GM23248 (cell line): ENCODE data around the gene HDAC10. TPM values are rescaled to one million over a fixed set of nuclear protein-coding genes. Genes with fewer than 3 reads are reported as not detected.

ENCODE experiments used
- DNase-seq: peaks from one replicate; pipeline ENCODE4 v3.0.0-alpha.2; 2015
- H2AFZ ChIP-seq: fragments of 200-600 bp; sonication (generic); 2 replicates; pipeline ENCODE4 v1.6.1; 2016; ENCODE audit warnings: antibody characterized with exemption
- H3F3A ChIP-seq: fragments of 200-600 bp; sonication (generic); 2 replicates; pipeline ENCODE4 v1.6.1; 2016; ENCODE audit warnings: mild to moderate bottlenecking, antibody characterized with exemption, mixed run types; ENCODE audit not compliant: insufficient read depth
- H3K27ac ChIP-seq: fragments of 200-600 bp; sonication (generic); 2 replicates; pipeline ENCODE4 v1.5.1; 2016; ENCODE audit warnings: mild to moderate bottlenecking
- H3K27me3 ChIP-seq: fragments of 200-600 bp; sonication (generic); replicated peaks from 2 replicates; pipeline ENCODE4 v1.6.1; 2016; ENCODE audit warnings: mild to moderate bottlenecking; ENCODE audit not compliant: insufficient read depth
- H3K36me3 ChIP-seq: fragments of 200-600 bp; sonication (generic); 2 replicates; pipeline ENCODE4 v1.6.1; 2016; ENCODE audit warnings: low read depth, mild to moderate bottlenecking
- H3K4me1 ChIP-seq: fragments of 200-600 bp; sonication (generic); 2 replicates; pipeline ENCODE4 v1.6.1; 2016; ENCODE audit warnings: mild to moderate bottlenecking; ENCODE audit not compliant: insufficient read depth
- H3K4me2 ChIP-seq: fragments of 200-600 bp; sonication (generic); one replicate; pipeline ENCODE4 v1.6.1; 2016; ENCODE audit warnings: mild to moderate bottlenecking; ENCODE audit not compliant: unreplicated experiment
- H3K4me3 ChIP-seq: fragments of 200-600 bp; sonication (generic); 2 replicates; pipeline ENCODE4 v1.5.1; 2016; ENCODE audit warnings: mild to moderate bottlenecking
- H3K79me2 ChIP-seq: fragments of 200-600 bp; sonication (generic); 2 replicates; pipeline ENCODE4 v1.6.1; 2016; ENCODE audit warnings: mild to moderate bottlenecking; ENCODE audit not compliant: insufficient read depth
- H3K9ac ChIP-seq: fragments of 200-600 bp; sonication (generic); 2 replicates; pipeline ENCODE4 v1.6.1; 2016; ENCODE audit warnings: mild to moderate bottlenecking
- H3K9me2 ChIP-seq: fragments of 200-600 bp; sonication (generic); 2 replicates; pipeline ENCODE4 v1.6.1; 2016; ENCODE audit warnings: mixed run types, mild to moderate bottlenecking, moderate library complexity; ENCODE audit not compliant: insufficient read depth
- H3K9me3 ChIP-seq: fragments of 200-600 bp; sonication (generic); one replicate; pipeline ENCODE4 v1.6.1; 2017; ENCODE audit warnings: low read depth
- H4K20me1 ChIP-seq: fragments of 200-600 bp; sonication (generic); 2 replicates; pipeline ENCODE4 v1.6.0; 2016; ENCODE audit not compliant: insufficient read depth
- EZH2 ChIP-seq: fragments of 200-600 bp; sonication (generic); IDR thresholded peaks from 2 replicates; pipeline ENCODE4 v1.6.1; 2018; ENCODE audit warnings: antibody characterized with exemption, mild to moderate bottlenecking; ENCODE audit not compliant: insufficient read depth, poor library complexity, severe bottlenecking
- EZH2phosphoT487 ChIP-seq: fragments of 200-600 bp; sonication (generic); IDR thresholded peaks from 2 replicates; pipeline ENCODE4 v1.6.1; 2018; ENCODE audit warnings: antibody characterized with exemption, moderate library complexity, mild to moderate bottlenecking, low read depth; ENCODE audit not compliant: insufficient read depth
- WGBS, 2 experiments: methylation state at CpG; one replicate each; pipeline ENCODE4 v1.1.6; 2015 to 2017; ENCODE audit warnings: low lambda C conversion rate in 2 of 2, low coverage in 1 of 2; ENCODE audit errors: missing lambda C conversion rate in 2 of 2; 5-methylcytosine and 5-hydroxymethylcytosine counted together
- in situ Hi-C: fragments of 300-500 bp; cut with MboI; formaldehyde crosslinking; loops from 2 replicates; pipeline ENCODE4 v1.15.0; 2020
- polyA plus RNA-seq: library from polyadenylated mRNA; unstranded; fragments of >200 nt; fragmentation: Nextera tagmentation; extraction: Ambion mirVana; gene quantifications from 2 replicates; pipeline ENCODE4 v1.2.1, GENCODE V29; 2016
- total RNA-seq: library from RNA; depleted of rRNA; stranded (reverse); fragments of >200 nt; shearing (Covaris generic); gene quantifications from 2 replicates; pipeline ENCODE4 v1.2.3, GENCODE V29; 2014

Gene HDAC10
- total and polyA plus RNA-seq, 2 experiments from 2014 or later = 6.6 to 16.8 TPM

GRCh38 chr22:50249341-50250248 lies 1.5 kb downstream of the HDAC10 start:
- H3K9ac ChIP-seq = peak overlapping the region; percentile 81; the same call in 1 of the 2 replicates
- H3K9me2 ChIP-seq = no peaks in the 10 kb centered on the region
- H3F3A ChIP-seq = no peaks in the 10 kb centered on the region
- no peak for TF ChIP-seq EZH2phosphoT487
- TF ChIP-seq EZH2 = no peak
- no peaks in the 10 kb centered on the region for H4K20me1 ChIP-seq
- H3K4me2 ChIP-seq = peak overlapping the region; percentile 80
- H3K27me3 ChIP-seq = no peaks in the 10 kb centered on the region
- H3K4me1 ChIP-seq = peaks cover 7% of the 10 kb centered on the region; the same call in 1 of the 2 replicates
- H3K4me3 ChIP-seq = peak overlapping the region; percentile 80
- no peak overlapping the region for H3K27ac ChIP-seq
- no peak overlapping the region for H2AFZ ChIP-seq
- in situ Hi-C loops = no loop called here
- peaks cover 40% of the 10 kb centered on the region for H3K79me2 ChIP-seq
- no peaks in the 10 kb centered on the region for H3K9me3 ChIP-seq
- no peaks in the 10 kb centered on the region for H3K36me3 ChIP-seq
- 80 to 81% methylated on average over 29 to 32 of the region's 32 CpGs for WGBS, 2 experiments
- DNase-seq = no peak

- Histone ChIP-seq H3F3A (no peaks in the 10 kb centered on the region), H3K4me2 (no peak overlapping the region), H3K4me1 (peaks cover 7% of the 10 kb centered on the region; the same call in 1 of the 2 replicates), H2AFZ (no peak overlapping the region), H3K9ac (no peak overlapping the region), H4K20me1 (no peaks in the 10 kb centered on the region), H3K4me3 (no peak overlapping the region), H3K79me2 (peaks cover 51% of the 10 kb centered on the region), H3K27ac (no peak overlapping the region), H3K9me2 (no peaks in the 10 kb centered on the region), H3K9me3 (no peaks in the 10 kb centered on the region), H3K36me3 (no peaks in the 10 kb centered on the region), H3K27me3 (no peaks in the 10 kb centered on the region)
- no peak for DNase-seq
- 87 to 89% methylated on average over 22 to 28 of the region's 29 CpGs for WGBS, 2 experiments
- in situ Hi-C loops = no loop called here
- TF ChIP-seq EZH2phosphoT487 (no peak), EZH2 (no peak)
These were observed 2.6 kb downstream of the HDAC10 start for GRCh38 chr22:50248196-50249081.

- no peaks in the 10 kb centered on the region for H3K9me2 ChIP-seq
- H3K79me2 ChIP-seq = peaks cover 58% of the 10 kb centered on the region
- H3K9me3 ChIP-seq = no peaks in the 10 kb centered on the region
- 71 to 76% methylated on average over 16 of the region's 16 CpGs for WGBS, 2 experiments
- H3K4me1 ChIP-seq = peaks cover 7% of the 10 kb centered on the region; the same call in 1 of the 2 replicates
- no peak overlapping the region for H3K27ac ChIP-seq
- no peak overlapping the region for H3K9ac ChIP-seq
- H3K4me2 ChIP-seq = no peak overlapping the region
- no peak overlapping the region for H3K4me3 ChIP-seq
- H2AFZ ChIP-seq = no peak overlapping the region
- TF ChIP-seq EZH2 (no peak), EZH2phosphoT487 (no peak)
- no peaks in the 10 kb centered on the region for H4K20me1 ChIP-seq
- H3K36me3 ChIP-seq = no peaks in the 10 kb centered on the region
- DNase-seq = peak; percentile 48
- no peaks in the 10 kb centered on the region for H3K27me3 ChIP-seq
- in situ Hi-C loops = no loop called here
- H3F3A ChIP-seq = no peaks in the 10 kb centered on the region
These were observed 3.3 kb downstream of the HDAC10 start for GRCh38 chr22:50247748-50248147.
